Measurements from ENCODE around the gene AMACR. TPM values are rescaled to one million over a fixed set of nuclear protein-coding genes. Genes with fewer than 3 reads are reported as not detected.

AMACR gene
- total RNA-seq, 4 donors from 2014 or later: 5.4 to 21.5 (median 15.5) TPM

DNA sequence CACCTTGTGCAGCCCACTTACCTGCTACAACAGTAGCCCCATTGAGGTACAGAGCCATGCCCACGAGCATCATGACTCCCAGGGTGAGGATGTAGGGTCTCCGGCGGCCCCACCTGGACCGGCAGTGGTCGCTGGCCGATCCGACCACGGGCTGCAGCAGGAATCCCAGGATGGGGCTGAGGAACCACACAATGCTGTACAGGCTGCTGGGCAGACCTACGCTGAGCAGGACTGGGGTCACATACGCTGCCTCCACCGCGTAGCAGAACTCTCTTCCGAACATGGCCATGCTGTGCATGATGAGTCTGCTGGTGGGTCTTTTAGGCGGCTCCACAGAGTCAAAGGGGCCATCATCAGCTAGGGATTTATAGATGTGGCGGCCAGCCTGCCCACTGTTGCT, 23.7 kb downstream of the AMACR start:
- no peaks in the 10 kb centered on the region for H3K9me3 ChIP-seq
- intact Hi-C loops (cut with DNase I): no loop called here
- H3K27me3 ChIP-seq: no peaks in the 10 kb centered on the region
- H3K4me3 ChIP-seq: no peak overlapping the region
- H3K4me1 ChIP-seq: peaks cover 0 to 4% (median 0%) of the 10 kb centered on the region in 3 donors
- TF ChIP-seq POLR2A (IDR thresholded peaks at IDR 0.05): no peak
- TF ChIP-seq, protein P1, sequence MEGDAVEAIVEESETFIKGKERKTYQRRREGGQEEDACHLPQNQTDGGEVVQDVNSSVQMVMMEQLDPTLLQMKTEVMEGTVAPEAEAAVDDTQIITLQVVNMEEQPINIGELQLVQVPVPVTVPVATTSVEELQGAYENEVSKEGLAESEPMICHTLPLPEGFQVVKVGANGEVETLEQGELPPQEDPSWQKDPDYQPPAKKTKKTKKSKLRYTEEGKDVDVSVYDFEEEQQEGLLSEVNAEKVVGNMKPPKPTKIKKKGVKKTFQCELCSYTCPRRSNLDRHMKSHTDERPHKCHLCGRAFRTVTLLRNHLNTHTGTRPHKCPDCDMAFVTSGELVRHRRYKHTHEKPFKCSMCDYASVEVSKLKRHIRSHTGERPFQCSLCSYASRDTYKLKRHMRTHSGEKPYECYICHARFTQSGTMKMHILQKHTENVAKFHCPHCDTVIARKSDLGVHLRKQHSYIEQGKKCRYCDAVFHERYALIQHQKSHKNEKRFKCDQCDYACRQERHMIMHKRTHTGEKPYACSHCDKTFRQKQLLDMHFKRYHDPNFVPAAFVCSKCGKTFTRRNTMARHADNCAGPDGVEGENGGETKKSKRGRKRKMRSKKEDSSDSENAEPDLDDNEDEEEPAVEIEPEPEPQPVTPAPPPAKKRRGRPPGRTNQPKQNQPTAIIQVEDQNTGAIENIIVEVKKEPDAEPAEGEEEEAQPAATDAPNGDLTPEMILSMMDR (IDR thresholded peaks at IDR 0.05): no peak
- H3K27ac ChIP-seq: no peak overlapping the region
- 91 to 99% methylated on average over 6 to 14 of the region's 15 CpGs for WGBS, 2 donors
- DNase-seq: no peak
- peaks cover 0 to 30% (median 1%) of the 10 kb centered on the region in 3 donors for H3K36me3 ChIP-seq

DNA sequence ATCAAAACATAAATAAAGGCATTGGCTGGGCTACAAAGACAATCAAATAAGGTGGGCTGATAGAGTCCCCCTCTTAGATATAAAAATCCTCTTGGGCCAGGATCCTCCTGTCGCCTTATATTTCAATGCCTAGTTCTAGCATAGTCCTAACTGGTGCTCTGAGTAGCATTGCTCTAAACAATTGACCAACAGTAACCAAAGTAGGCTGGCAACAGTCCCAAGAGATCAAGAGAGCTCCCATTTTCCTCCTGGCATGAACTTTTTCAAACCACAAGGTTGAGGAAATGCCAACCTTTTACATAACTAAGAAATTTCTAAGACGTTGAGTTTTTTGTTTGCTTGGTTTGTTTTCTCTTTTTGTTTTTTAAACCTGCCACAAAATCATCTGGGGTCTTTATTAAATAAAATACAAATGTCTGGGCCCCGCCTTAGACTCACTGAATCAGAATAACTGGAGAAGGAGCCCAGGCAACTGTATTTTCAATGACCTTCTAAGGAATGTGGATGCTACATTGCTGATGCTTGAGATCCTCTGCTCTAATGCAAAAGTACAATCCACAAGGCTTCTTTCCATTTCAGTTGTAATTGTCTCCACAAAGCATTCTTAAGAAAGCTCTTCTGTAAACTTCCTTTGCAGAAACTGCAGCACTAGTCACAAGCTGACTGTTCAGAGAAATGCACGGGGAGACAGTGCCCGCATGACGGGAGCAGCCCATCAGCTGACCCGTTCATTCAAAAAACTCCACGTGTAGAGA, 26.3 kb downstream of the AMACR start:
- Histone ChIP-seq H3K27me3 (no peaks in the 10 kb centered on the region), H3K27ac (no peak overlapping the region), H3K4me3 (no peak overlapping the region), H3K4me1 (peaks cover 0 to 4% (median 0%) of the 10 kb centered on the region in 3 donors), H3K36me3 (peaks cover 0 to 4% (median 0%) of the 10 kb centered on the region in 3 donors), H3K9me3 (no peaks in the 10 kb centered on the region)
- DNase-seq: no peak
- TF ChIP-seq POLR2A (IDR thresholded peaks at IDR 0.05): no peak
- TF ChIP-seq, protein P1 (IDR thresholded peaks at IDR 0.05): no peak
- intact Hi-C loops (cut with DNase I): no loop called here
- 47 to 63% methylated on average over 3 to 7 of the region's 8 CpGs for WGBS, 2 donors

DNA sequence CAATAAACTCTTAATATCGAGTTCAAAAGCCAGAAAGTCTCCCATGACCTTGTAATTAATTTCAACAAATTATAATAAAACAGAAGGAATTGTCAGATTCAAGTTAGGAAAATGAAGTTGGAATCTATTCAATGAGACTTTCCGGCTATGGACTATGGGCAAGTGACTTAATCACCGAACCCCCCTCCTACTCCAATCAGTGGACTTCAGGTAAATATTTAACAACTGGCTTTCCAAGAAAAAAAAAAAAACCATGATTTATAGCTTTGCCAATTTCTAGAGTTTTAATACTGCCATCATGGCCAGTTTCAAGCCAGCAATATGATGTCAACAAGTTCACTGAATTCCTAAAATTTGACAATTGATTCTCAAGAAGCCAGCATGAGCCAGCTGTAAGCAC, 27.8 kb downstream of the AMACR start:
- intact Hi-C loops (cut with DNase I): no loop called here
- no peak overlapping the region for H3K27ac ChIP-seq
- DNase-seq: no peak
- H3K27me3 ChIP-seq: no peaks in the 10 kb centered on the region
- H3K36me3 ChIP-seq: no peaks in the 10 kb centered on the region
- no peak overlapping the region for H3K4me3 ChIP-seq
- H3K4me1 ChIP-seq: peaks cover 0 to 4% (median 0%) of the 10 kb centered on the region in 3 donors
- H3K9me3 ChIP-seq: no peaks in the 10 kb centered on the region
- no peak for TF ChIP-seq POLR2A (IDR thresholded peaks at IDR 0.05)
- WGBS, 2 donors: 90 to 92% methylated on average over 3 of the region's 3 CpGs

DNA sequence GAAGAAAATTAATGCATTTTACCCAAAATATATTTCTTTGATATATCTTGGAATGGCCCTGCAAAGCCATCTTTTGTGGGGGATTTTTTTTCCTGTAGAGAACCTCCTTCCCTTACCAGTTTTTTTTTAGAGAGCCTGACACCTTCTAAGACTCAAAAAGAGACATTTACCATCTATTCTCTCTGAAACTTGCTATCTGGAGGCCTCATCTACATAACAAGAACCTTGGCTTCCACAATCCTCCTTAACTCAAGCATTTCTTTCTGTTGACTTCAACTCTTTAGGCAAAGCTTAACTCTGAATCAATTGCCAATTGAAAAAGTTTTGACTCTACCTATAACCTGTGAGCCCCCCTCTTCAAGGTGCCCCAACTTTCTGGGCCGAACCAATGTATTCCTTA, 29.5 kb downstream of the AMACR start:
- peaks cover 0 to 9% (median 0%) of the 10 kb centered on the region in 3 donors for H3K4me1 ChIP-seq
- no peaks in the 10 kb centered on the region for H3K36me3 ChIP-seq
- intact Hi-C loops (cut with DNase I): no loop called here
- DNase-seq: no peak
- H3K4me3 ChIP-seq: no peak overlapping the region
- 85 to 100% methylated on average over 1 of the region's 1 CpG for WGBS, 2 donors
- H3K9me3 ChIP-seq: no peaks in the 10 kb centered on the region
- no peak overlapping the region for H3K27ac ChIP-seq
- TF ChIP-seq, protein P1 (IDR thresholded peaks at IDR 0.05): no peak
- no peaks in the 10 kb centered on the region for H3K27me3 ChIP-seq

DNA sequence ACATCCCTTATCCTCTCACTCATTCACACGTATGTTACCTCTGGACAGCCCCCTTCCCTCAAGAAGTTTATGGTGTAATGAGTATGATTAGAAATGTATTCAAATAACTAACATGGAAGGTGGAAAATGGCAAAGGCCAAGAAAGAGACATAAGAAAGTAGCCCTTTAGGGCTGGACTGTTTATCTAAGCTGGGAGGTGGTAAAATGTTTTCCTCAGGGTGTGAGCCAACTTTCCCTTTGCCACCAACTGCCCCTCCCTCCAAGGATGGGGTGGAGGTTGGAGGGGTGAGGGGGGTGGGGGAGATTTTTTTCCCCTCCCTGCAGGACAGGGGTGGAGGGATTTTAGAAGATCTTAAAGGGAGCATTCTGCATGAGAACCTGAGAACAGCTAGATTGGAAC, 31.5 kb downstream of the AMACR start:
- Histone ChIP-seq H3K4me1 (peaks cover 0 to 5% (median 0%) of the 10 kb centered on the region in 3 donors), H3K27ac (no peak overlapping the region), H3K36me3 (no peaks in the 10 kb centered on the region), H3K27me3 (no peaks in the 10 kb centered on the region), H3K9me3 (no peaks in the 10 kb centered on the region), H3K4me3 (no peak overlapping the region)
- WGBS, 2 donors: 69 to 85% methylated on average over 1 of the region's 1 CpG
- no peak for TF ChIP-seq POLR2A (IDR thresholded peaks at IDR 0.05)
- TF ChIP-seq, protein P1 (IDR thresholded peaks at IDR 0.05): no peak
- DNase-seq: no peak
- intact Hi-C loops (cut with DNase I): no loop called here

All from esophagus squamous epithelium (tissue), 5 donors.